Muscle of leg (tissue), 11 donors: ENCODE results near the gene FAM53A. TPM values are rescaled to one million over a fixed set of nuclear protein-coding genes. Genes with fewer than 3 reads are reported as not detected.

Experiments
- DNase-seq: peaks from one replicate; pipeline ENCODE4 v3.0.0; 2013
- H3K27ac ChIP-seq: one replicate; pipeline ENCODE4 v1.5.1; 2013; ENCODE audit warnings: mild to moderate bottlenecking, low read length, control low read depth
- H3K27me3 ChIP-seq: one replicate; pipeline ENCODE4 v1.6.1; 2013; ENCODE audit warnings: low read length; ENCODE audit not compliant: control insufficient read depth, insufficient read depth
- H3K36me3 ChIP-seq: one replicate; pipeline ENCODE4 v1.6.1; 2013; ENCODE audit warnings: low read length; ENCODE audit not compliant: control insufficient read depth, insufficient read depth
- H3K4me1 ChIP-seq: one replicate; pipeline ENCODE4 v1.6.1; 2013; ENCODE audit warnings: low read length; ENCODE audit not compliant: control insufficient read depth, insufficient read depth
- H3K4me3 ChIP-seq: one replicate; pipeline ENCODE4 v1.5.1; 2013; ENCODE audit warnings: low read length, control low read depth
- H3K9me3 ChIP-seq: replicated peaks from 2 replicates; pipeline ENCODE4 v1.6.1; 2013; ENCODE audit warnings: low read depth, low read length; ENCODE audit not compliant: control insufficient read depth
- WGBS: methylation state at CpG from one replicate; pipeline ENCODE4 v1.1.5; 2013; ENCODE audit warnings: missing lambda C conversion rate; ENCODE audit not compliant: insufficient coverage; 5-methylcytosine and 5-hydroxymethylcytosine counted together
- polyA plus RNA-seq, 8 donors: library from polyadenylated mRNA; unstranded; fragments of 120-200 nt; gene quantifications; one replicate each; pipeline versions ENCODE4 v1.2.1 to v1.2.3, GENCODE V29; 2013; ENCODE audit warnings: inconsistent platforms in 1 of 8, low replicate concordance in 1 of 8; ENCODE audit not compliant: insufficient read length in 8 of 8, insufficient read depth in 1 of 8
- total RNA-seq: library from RNA; stranded (reverse); fragments of 120-200 nt; gene quantifications from one replicate; pipeline ENCODE4 v1.2.4, GENCODE V29; 2013

The FAM53A gene
- total and polyA plus RNA-seq, 9 donors, result 1.2 to 2.4 (median 1.5) TPM

DNA sequence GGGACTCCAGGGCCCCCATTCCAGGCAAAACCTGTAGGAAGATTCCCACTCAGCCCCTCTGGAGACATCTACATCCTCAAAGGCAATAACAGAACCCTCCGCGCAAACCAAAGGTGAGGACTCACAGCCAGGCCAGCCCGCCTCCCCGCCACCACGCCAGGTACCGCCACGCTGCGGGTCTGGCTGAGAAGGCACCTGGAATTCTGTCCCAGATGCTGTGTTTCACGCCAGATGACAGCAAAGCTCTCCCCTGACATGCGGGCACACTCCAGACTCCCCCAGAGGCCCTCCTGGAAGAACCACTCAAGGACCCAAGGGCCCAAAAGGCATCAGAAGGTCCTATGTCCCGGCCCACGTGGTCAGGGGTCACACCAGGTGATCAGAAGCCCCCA, 59.6 kb downstream of the FAM53A start:
- Histone ChIP-seq H3K36me3 (no peaks in the 10 kb centered on the region), H3K9me3 (no peaks in the 10 kb centered on the region), H3K27me3 (no peaks in the 10 kb centered on the region), H3K4me1 (peaks cover 4% of the 10 kb centered on the region), H3K27ac (no peak overlapping the region), H3K4me3 (no peak overlapping the region)
- WGBS, result 93% methylated on average over 12 of the region's 12 CpGs
- no peak for DNase-seq

DNA sequence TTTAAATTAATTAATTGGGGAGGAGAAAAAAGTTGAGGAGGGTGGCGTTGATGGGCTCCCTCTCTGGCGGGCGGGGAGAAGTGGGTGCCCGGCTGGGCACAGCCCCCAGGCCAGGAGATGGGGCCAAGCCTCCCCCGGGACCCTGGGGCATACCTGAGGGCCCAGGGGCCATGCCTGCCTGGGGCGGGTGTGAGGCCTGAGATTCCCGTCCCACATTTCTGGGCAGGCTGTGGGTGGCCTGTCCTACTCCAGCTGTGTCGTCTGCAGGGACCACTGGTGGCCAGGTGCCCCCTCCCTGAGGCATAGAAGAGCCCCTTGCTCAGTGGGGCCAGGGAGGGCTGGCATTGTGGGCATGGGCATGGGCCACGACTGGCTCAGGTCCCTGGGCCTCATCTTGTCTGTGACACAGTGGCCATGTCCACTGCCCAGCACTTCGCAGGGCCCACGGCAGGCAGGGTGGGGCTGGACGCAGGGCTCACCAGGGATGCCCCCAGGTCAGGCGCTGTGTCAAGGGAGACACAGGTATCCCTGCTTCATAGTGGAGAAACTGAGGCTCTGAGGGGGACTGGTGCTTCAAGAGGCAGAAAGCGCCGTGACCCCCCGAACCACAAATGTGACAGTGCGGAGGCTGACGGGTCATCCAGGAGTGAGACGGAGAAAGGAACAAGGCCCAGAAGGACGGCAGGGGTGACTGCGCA, 60.1 kb downstream of the FAM53A start:
- Histone ChIP-seq H3K27ac (no peak overlapping the region), H3K4me1 (no peaks in the 10 kb centered on the region), H3K36me3 (no peaks in the 10 kb centered on the region), H3K9me3 (no peaks in the 10 kb centered on the region), H3K4me3 (no peak overlapping the region), H3K27me3 (no peaks in the 10 kb centered on the region)
- DNase-seq, result no peak
- WGBS, result 95% methylated on average over 18 of the region's 21 CpGs

DNA sequence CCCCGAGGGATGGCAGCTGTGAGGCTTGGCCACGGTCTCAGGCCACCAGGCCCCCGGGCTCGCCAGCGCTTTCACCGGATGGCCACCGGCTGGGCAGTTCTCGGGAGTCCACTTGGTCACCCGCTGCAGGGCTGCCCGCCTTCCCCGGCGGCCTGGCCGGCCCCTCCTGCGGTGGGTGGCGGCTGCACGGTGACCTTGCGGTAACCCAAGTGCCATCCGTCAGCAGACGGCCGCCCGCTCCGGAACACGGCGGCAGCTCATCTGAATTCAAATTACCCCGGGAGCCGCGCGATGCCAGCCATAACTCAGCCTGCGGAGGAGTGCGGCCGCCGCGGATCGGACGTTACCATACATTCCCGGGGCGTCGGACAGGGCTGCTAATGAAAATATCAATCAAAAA, 60.7 kb downstream of the FAM53A start:
- no peak for DNase-seq
- no peak overlapping the region for H3K4me3 ChIP-seq
- no peaks in the 10 kb centered on the region for H3K36me3 ChIP-seq
- 87% methylated on average over 31 of the region's 38 CpGs for WGBS
- H3K27ac ChIP-seq, result no peak overlapping the region
- no peaks in the 10 kb centered on the region for H3K27me3 ChIP-seq
- no peaks in the 10 kb centered on the region for H3K4me1 ChIP-seq
- no peaks in the 10 kb centered on the region for H3K9me3 ChIP-seq

DNA sequence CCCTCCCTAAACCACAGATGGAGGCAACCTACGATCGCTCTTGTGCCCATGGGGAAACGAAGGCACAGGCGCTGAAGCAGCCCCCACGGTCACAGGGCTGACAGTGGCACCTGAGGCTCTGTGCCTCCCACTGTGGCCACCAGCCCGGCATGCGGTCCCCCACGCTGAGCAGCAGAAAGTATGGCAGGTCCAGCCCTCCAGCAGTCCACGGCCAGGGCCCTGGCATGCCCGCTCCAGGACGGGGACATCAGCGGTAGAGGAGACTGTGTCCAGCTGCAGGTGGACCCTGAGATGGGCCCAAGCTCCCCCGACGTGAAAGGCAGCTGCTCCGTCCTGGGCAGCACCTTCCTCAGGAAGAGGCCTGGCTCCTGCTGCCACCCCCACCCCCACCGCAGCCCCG, 61.2 kb downstream of the FAM53A start:
- 71% methylated on average over 17 of the region's 17 CpGs for WGBS
- H3K4me3 ChIP-seq, result no peak overlapping the region
- H3K36me3 ChIP-seq, result no peaks in the 10 kb centered on the region
- no peak overlapping the region for H3K27ac ChIP-seq
- H3K9me3 ChIP-seq, result no peaks in the 10 kb centered on the region
- H3K27me3 ChIP-seq, result no peaks in the 10 kb centered on the region
- no peak for DNase-seq
- no peaks in the 10 kb centered on the region for H3K4me1 ChIP-seq

DNA sequence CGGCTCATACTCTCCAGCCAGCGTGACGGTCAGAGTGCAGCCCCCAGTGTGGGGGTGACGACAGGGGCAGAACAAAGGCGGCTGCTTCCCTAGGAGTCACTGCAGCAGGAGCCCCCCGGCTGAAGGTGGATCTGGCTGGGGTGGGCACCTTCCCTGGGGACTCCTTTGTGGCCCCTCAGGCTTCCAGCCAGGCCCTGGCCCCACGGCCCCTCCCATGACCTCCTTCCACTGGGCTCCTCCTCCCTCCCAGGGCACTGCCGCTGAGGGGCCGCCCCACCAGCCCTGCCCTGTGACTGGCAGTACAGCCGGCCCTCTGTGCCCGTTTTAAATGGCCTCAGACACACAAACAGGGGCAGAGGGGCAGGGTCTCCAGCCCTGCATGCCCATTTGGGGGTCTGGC, 61.9 kb downstream of the FAM53A start:
- H3K27me3 ChIP-seq, result no peaks in the 10 kb centered on the region
- H3K9me3 ChIP-seq, result no peaks in the 10 kb centered on the region
- no peaks in the 10 kb centered on the region for H3K36me3 ChIP-seq
- no peak overlapping the region for H3K4me3 ChIP-seq
- no peaks in the 10 kb centered on the region for H3K4me1 ChIP-seq
- DNase-seq, result no peak
- H3K27ac ChIP-seq, result no peak overlapping the region
- WGBS, result 56% methylated on average over 7 of the region's 11 CpGs

DNA sequence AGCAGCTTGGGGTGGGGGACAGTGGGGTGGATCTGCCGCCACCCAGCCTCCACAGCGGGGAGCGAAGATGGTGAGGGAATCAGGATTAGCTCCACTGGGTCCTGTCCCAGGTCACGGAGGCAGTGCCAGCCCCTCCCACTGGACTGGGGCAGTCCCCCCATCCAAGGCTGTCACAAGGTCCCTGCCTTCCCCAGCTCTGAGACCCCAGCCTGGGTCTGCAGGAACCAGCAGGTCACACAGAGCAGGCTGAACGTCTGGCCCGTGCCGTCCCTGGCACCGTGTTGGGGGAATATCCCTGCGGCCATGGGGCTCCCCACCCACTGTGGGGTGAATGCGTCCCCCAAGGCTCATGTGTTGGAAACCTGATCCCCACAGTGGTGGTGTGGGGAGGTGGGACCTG, 62.6 kb downstream of the FAM53A start:
- H3K4me1 ChIP-seq, result no peaks in the 10 kb centered on the region
- no peak overlapping the region for H3K27ac ChIP-seq
- 72% methylated on average over 10 of the region's 10 CpGs for WGBS
- no peaks in the 10 kb centered on the region for H3K36me3 ChIP-seq
- no peak for DNase-seq
- no peaks in the 10 kb centered on the region for H3K27me3 ChIP-seq
- H3K9me3 ChIP-seq, result no peaks in the 10 kb centered on the region
- no peak overlapping the region for H3K4me3 ChIP-seq

DNA sequence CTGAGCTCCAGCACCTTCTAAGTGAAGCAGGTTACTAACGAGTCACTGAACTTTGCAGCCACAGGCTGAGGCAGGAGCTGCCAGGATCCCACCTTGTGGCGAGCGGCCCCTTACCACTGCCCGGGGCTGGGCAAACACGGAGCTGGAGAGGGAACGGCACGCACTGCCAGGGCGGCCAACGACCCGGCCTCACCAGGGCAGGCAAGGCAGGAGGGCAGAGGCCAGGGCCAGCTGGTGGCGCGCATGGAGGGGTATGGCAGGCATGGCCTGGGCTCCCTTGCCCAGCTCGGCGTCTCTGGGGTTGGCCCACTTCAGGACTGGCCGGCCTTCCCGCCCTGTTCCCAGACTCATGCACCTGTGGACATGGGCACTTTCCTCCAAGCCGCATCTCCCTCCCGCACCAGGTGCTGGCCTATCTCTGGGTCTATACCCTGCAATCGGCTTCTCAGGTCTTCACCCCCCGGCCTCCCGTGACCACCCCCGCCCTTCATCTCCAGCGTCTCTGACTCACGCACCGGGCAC, 64.9 kb downstream of the FAM53A start:
- no peaks in the 10 kb centered on the region for H3K4me1 ChIP-seq
- no peak for DNase-seq
- no peaks in the 10 kb centered on the region for H3K27me3 ChIP-seq
- H3K36me3 ChIP-seq, result no peaks in the 10 kb centered on the region
- no peak overlapping the region for H3K4me3 ChIP-seq
- no peak overlapping the region for H3K27ac ChIP-seq
- 83% methylated on average over 25 of the region's 25 CpGs for WGBS
- H3K9me3 ChIP-seq, result no peaks in the 10 kb centered on the region

DNA sequence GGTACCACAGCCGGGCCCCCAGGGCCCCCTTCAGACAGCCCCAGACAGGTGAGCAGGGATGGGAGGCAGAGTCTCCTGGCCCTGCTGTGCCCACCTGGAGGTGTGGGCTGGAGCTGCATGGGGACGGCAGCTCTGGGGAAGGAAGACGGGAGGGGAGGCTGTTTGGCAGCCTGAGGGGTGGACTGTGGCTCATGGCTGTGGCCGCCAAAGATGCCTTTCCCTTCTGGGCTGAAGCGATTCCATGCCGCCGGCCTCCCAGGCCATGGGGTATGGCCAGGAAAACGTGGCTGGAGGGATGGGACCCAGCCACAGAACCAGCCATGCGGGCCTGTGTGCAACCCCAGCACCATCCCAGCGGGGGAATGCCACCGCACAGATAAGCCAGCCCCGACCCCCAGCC, 65.7 kb downstream of the FAM53A start:
- H3K4me3 ChIP-seq, result no peak overlapping the region
- H3K36me3 ChIP-seq, result no peaks in the 10 kb centered on the region
- H3K27me3 ChIP-seq, result no peaks in the 10 kb centered on the region
- no peaks in the 10 kb centered on the region for H3K4me1 ChIP-seq
- H3K27ac ChIP-seq, result no peak overlapping the region
- 82% methylated on average over 11 of the region's 12 CpGs for WGBS
- no peaks in the 10 kb centered on the region for H3K9me3 ChIP-seq
- no peak for DNase-seq

DNA sequence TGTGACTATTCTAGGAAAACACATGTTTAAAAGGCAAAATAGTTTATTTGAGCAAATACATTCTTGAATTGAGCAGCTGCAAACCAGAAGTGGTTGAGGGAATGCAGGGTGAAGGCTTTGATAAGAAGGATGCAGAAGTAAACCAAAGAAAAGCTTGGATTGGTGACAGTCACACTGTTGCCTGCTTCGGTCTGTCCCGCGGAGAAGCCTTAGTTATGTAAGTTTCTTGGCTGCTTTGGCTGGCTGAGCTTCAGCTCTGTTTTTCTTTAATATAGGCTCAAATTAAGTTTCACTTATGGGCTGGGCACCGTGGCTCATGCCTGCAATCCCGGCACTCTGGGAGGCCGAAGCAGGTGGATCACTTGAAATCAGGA, 67.6 kb downstream of the FAM53A start:
- Histone ChIP-seq H3K4me1 (no peaks in the 10 kb centered on the region), H3K4me3 (no peak overlapping the region), H3K9me3 (no peaks in the 10 kb centered on the region), H3K27ac (no peak overlapping the region), H3K36me3 (no peaks in the 10 kb centered on the region), H3K27me3 (no peaks in the 10 kb centered on the region)
- DNase-seq, result no peak
- 50% methylated on average over 6 of the region's 6 CpGs for WGBS

DNA sequence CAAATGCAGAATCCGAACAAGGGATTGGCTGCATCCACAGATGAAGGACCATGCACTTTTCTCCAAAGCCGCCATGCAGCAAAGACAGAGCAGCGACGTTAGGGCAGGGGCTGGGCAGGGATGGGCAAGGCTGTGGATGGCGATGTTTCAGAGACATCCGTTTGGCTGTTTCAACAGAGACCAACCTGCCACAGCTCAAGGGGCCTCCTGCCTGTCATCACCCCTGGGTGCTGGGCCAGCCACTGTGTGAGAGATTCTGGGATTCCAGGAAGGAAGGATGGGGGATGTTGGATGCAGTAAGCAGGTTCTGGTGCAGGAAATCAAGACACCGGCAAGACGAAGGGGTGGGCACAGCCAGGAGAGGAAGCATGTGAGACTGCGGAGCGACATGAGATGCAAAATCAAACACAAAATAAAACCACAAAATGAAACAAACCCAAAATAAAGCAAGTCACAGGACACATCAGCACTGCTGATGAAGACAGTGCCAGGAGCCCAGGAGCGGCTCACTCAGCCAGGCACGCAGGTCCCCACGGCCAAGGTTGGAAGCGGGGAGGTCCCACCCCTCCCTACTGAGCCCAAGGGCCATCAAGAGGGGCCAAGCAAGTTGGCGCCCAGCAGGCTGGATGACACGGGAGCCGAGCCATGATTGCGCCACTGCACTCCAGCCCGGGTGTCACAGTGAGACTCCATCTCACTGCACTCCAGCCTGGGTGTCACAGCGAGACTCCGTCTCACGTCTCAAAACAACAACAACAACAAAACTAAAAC, 68.1 kb downstream of the FAM53A start:
- Histone ChIP-seq H3K9me3 (no peaks in the 10 kb centered on the region), H3K27me3 (no peaks in the 10 kb centered on the region), H3K4me1 (no peaks in the 10 kb centered on the region), H3K4me3 (no peak overlapping the region), H3K36me3 (no peaks in the 10 kb centered on the region), H3K27ac (no peak overlapping the region)
- no peak for DNase-seq
- 80% methylated on average over 15 of the region's 22 CpGs for WGBS
